GM13977 (cell line): Measurements from ENCODE around the gene TUBA3C.

ENCODE experiments used
- DNase-seq: peaks from one replicate; pipeline ENCODE4 v3.0.0; 2012; ENCODE audit warnings: low spot score
- CTCF ChIP-seq: IDR thresholded peaks from 2 replicates; pipeline ENCODE4 v1.5.1; 2012; ENCODE audit warnings: mild to moderate bottlenecking, control low read depth; ENCODE audit not compliant: insufficient read depth; ENCODE audit errors: extremely low read depth, missing control alignments
- in situ Hi-C: fragments of 300-500 bp; cut with MboI; formaldehyde crosslinking; loops from one replicate; pipeline ENCODE4 v1.12.0; 2022; ENCODE audit warnings: low sequenced_read_pairs, low pct_unique_long_range_greater_than_20kb, mixed read lengths, inconsistent platforms; ENCODE audit not compliant: unreplicated experiment

Gene TUBA3C

GRCh38 chr13:19150226-19150625, 31.4 kb downstream of the TUBA3C start:
- in situ Hi-C loops: no loop called here
- DNase-seq: no peak
- no peak for TF ChIP-seq CTCF

GRCh38 chr13:19148561-19148960, 33.1 kb downstream of the TUBA3C start:
- no peak for DNase-seq
- in situ Hi-C loops: no loop called here
- TF ChIP-seq CTCF: no peak
